Left renal pelvis (tissue), 4 donors: Measurements from ENCODE around the gene MON2. TPM values are rescaled to one million over a fixed set of nuclear protein-coding genes. Genes with fewer than 3 reads are reported as not detected.
"Not testable (repeated sequence)": the region's sequence is repeated elsewhere in the genome, so short reads cannot be mapped to it uniquely, and the experiment has no call there.

ENCODE experiments used
- DNase-seq, 4 donors: peaks; one replicate each; pipeline ENCODE4 v3.0.0-alpha.2; 2013; ENCODE audit warnings: low read depth in 4 of 4, low spot score in 3 of 4
- polyA plus RNA-seq, 4 donors: library from polyadenylated mRNA; unstranded; fragments of 120-200 nt; gene quantifications; one replicate each; pipeline ENCODE4 v1.2.1, GENCODE V29; 2013; ENCODE audit not compliant: insufficient read length in 4 of 4

MON2 gene
- polyA plus RNA-seq = 10 to 100 TPM; 59.9 to 71.9 (median 60.5) TPM

GRCh38 chr12:62466594-62467491, at the start of gene MON2:
TSS of gene MON2 (plus strand) at chr12:62466826. CDS start at chr12:62467208, 382 bp downstream.
- DNase-seq = peak; percentile 69 to 83 (median 80)

- no peak for DNase-seq
Observed at GRCh38 chr12:62426089-62426488, 40.5 kb upstream of the MON2 start.

GRCh38 chr12:62429457-62429856, 37.2 kb upstream of the MON2 start:
- DNase-seq = no peak

- DNase-seq = no peak
Observed at GRCh38 chr12:62434494-62435302, 31.9 kb upstream of the MON2 start.

GRCh38 chr12:62435303-62436163, 31.1 kb upstream of the MON2 start:
- peak; percentile 10 to 48 (median 28) for DNase-seq

- DNase-seq = no peak
Observed at GRCh38 chr12:62436164-62436503, 30.5 kb upstream of the MON2 start.

GRCh38 chr12:62438098-62438692, 28.4 kb upstream of the MON2 start:
- DNase-seq = peak in 3 of 4 donors; percentile 27 to 43 (median 29)

GRCh38 chr12:62446754-62447452, 19.7 kb upstream of the MON2 start:
- no peak for DNase-seq

GRCh38 chr12:62448436-62448835, 18.2 kb upstream of the MON2 start:
- DNase-seq = no peak

GRCh38 chr12:62455429-62455828, 11.2 kb upstream of the MON2 start:
- DNase-seq = not testable (repeated sequence)

GRCh38 chr12:62458626-62459025, 8.0 kb upstream of the MON2 start:
- no peak for DNase-seq

GRCh38 chr12:62459976-62460375, 6.7 kb upstream of the MON2 start:
- no peak for DNase-seq

- not testable (repeated sequence) for DNase-seq
Observed at GRCh38 chr12:62461171-62461837, 5.3 kb upstream of the MON2 start.

GRCh38 chr12:62463252-62463651, 3.4 kb upstream of the MON2 start:
- not testable (repeated sequence) for DNase-seq

GRCh38 chr12:62466018-62466593, 520 bp upstream of the MON2 start:
- peak in 1 of 4 donors; percentile 12 for DNase-seq

- no peak for DNase-seq
Observed at GRCh38 chr12:62468397-62468796, 1.8 kb downstream of the MON2 start.

- no peak for DNase-seq
Observed at GRCh38 chr12:62468935-62469334, 2.3 kb downstream of the MON2 start.

- DNase-seq = no peak
Observed at GRCh38 chr12:62469704-62470103, 3.1 kb downstream of the MON2 start.

GRCh38 chr12:62471734-62472133, 5.1 kb downstream of the MON2 start:
- DNase-seq = no peak
